PFSK-1 (cell line): ENCODE data around the gene PON3.
A peak's percentile ranks its signal among the peaks of the same experiment; 100 is the strongest.

Experiments used
- FOXP2 ChIP-seq: optimal IDR thresholded peaks from 2 replicates; pipeline ENCODE3; 2011; ENCODE audit warnings: borderline replicate concordance, control low read depth, inconsistent platforms; ENCODE audit not compliant: insufficient read depth; ENCODE audit errors: extremely low read length, extremely low read depth
- POLR2AphosphoS5 ChIP-seq: IDR thresholded peaks from 2 replicates; pipeline ENCODE4 v1.6.1; 2012; ENCODE audit warnings: low read depth, mild to moderate bottlenecking, control low read depth, low read length, moderate library complexity
- REST ChIP-seq, 2 experiments: IDR thresholded peaks; 2 replicates each; pipeline versions ENCODE4 v1.6.1 to v1.8.0; 2011 to 2012; ENCODE audit warnings: low read depth in 2 of 2, low read length in 2 of 2, control low read depth in 1 of 2, inconsistent platforms in 1 of 2, mild to moderate bottlenecking in 1 of 2, moderate library complexity in 1 of 2; ENCODE audit not compliant: insufficient read depth in 1 of 2
- SIN3A ChIP-seq: IDR thresholded peaks from 2 replicates; pipeline ENCODE4 v1.6.1; 2012; ENCODE audit warnings: mild to moderate bottlenecking, low read length, moderate library complexity, borderline replicate concordance; ENCODE audit not compliant: insufficient read depth
- TAF1 ChIP-seq: IDR thresholded peaks from 2 replicates; pipeline ENCODE4 v1.6.1; 2012; ENCODE audit warnings: low read length, control low read depth, borderline replicate concordance; ENCODE audit not compliant: insufficient read depth

The PON3 gene

DNA sequence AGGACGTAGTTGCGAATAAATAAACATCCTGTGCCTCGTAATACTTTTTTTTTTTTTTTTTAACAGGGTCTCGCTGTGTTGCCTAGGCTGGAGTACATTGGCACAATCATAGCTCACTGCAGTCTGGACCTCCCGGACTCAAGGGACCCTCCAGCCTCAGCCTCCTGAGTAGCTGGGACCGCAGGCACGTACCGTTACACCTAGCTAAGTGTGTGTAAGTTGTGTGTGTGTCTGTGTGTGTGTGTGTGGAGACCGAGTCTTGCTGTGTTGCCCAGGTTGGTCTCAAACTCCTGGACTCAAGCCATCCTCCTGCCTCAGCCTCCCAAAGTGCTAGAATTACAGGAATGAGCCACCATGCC is 39.2 kb upstream of the PON3 start:
- no peak for TF ChIP-seq FOXP2
- no peak for TF ChIP-seq POLR2AphosphoS5
- TF ChIP-seq REST (IDR thresholded peaks at IDR 0.05; ENCODE audit: insufficient read depth in 1 of 2, low read depth in 2 of 2, low read length in 2 of 2), result no peak
- TF ChIP-seq SIN3A, result no peak
- no peak for TF ChIP-seq TAF1

- TF ChIP-seq FOXP2 (no peak), REST (IDR thresholded peaks at IDR 0.05; ENCODE audit: insufficient read depth in 1 of 2, low read depth in 2 of 2, low read length in 2 of 2) (0 out of 4 replicates have a peak, but pooled peaks of 1 of the 2 experiments have one; percentile 9), TAF1 (peak; percentile 74), SIN3A (peak; percentile 53; the same call in 1 of the 2 replicates), POLR2AphosphoS5 (peak; percentile 85; the same call in 1 of the 2 replicates)
These were observed 38.6 kb upstream of the PON3 start, which contains the start of gene PON2 for GRCh38 chr7:95434557-95435421. Gene PON2 (minus strand): TSS chr7:95435028. CDS start chr7:95434951, 77 bp downstream.

- no peak for TF ChIP-seq POLR2AphosphoS5
- no peak for TF ChIP-seq SIN3A
- no peak for TF ChIP-seq TAF1
- TF ChIP-seq REST (IDR thresholded peaks at IDR 0.05; ENCODE audit: insufficient read depth in 1 of 2, low read depth in 2 of 2, low read length in 2 of 2), result no peak
- no peak for TF ChIP-seq FOXP2
These were observed 37.9 kb upstream of the PON3 start for GRCh38 chr7:95433952-95434556.

GRCh38 chr7:95433129-95433528 is 37.0 kb upstream of the PON3 start:
- TF ChIP-seq POLR2AphosphoS5 (no peak), SIN3A (no peak), REST (IDR thresholded peaks at IDR 0.05; ENCODE audit: insufficient read depth in 1 of 2, low read depth in 2 of 2, low read length in 2 of 2) (no peak), FOXP2 (no peak), TAF1 (no peak)
